HG02840 (cell line): ENCODE results near the gene WNT7A.

Experiments
- ATAC-seq: cut with Tn5 transposase; IDR thresholded peaks from one replicate; pipeline ENCODE4 v1.9.1; 2021; ENCODE audit warnings: mild to moderate bottlenecking, moderate library complexity, moderate number of reproducible peaks; ENCODE audit not compliant: unreplicated experiment, low FRiP score

WNT7A gene

GRCh38 chr3:13780432-13781176, 99.3 kb downstream of the WNT7A start:
- no peak for ATAC-seq

DNA sequence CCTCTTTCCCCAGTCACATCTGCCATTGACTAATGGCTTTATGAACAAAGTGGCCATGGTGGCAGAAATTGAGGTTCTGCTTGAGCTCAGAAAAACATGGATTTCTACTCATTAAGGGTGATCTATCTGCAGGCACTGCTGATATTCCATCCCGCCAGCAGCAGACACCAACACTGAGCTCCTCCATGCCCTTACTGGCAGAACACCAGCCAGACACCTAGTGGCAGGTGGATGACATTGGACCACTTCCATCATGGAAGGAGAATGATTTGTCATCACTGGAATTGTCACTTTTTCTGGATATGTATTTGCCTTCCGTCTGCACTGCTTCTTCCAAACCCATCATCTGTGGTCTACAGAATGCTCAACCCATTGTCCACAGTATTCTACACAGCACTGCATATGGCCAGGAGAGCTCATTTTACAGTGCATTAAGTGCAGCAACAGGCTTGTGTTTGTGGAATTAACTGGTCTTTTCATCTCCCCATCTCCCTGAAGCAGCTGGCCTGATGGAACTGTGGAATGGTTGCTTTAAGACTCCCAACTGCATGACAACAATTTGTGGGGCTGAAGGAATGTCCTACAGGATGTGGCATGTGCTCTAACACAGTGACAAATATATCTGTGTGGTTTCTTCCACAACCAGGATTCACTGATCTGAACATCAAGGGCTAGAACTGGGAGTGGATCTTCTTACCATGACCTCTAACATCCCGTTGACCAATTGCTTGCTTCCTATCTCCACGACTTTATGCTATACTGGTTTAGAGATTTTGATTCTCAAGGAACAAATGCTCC, 103.4 kb downstream of the WNT7A start:
- ATAC-seq = no peak

- no peak for ATAC-seq
Observed at GRCh38 chr3:13772885-13773745, 106.8 kb downstream of the WNT7A start.

GRCh38 chr3:13772321-13772745, 107.5 kb downstream of the WNT7A start:
- ATAC-seq = no peak

DNA sequence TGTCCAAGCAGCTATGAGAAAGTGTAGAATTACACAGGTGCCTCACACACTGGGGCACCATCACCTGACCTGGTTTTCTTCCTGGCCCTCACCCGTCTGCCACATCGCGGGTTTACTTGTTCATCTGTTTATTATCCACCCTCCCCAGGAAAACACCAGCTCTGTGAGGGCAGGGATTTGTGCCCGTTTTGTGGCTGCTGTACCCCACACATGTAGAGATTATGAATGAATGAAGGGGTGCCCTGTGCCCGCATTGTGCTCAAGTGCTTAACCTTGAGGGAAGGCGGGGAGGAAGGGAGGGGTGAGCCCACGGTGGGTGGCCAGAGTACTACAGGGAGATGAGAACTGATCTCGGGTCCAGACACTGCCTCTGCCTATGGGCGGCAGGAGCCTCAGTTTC, 108.4 kb downstream of the WNT7A start:
- ATAC-seq = no peak

- ATAC-seq = no peak
Observed at GRCh38 chr3:13770170-13771169, 109.4 kb downstream of the WNT7A start.

DNA sequence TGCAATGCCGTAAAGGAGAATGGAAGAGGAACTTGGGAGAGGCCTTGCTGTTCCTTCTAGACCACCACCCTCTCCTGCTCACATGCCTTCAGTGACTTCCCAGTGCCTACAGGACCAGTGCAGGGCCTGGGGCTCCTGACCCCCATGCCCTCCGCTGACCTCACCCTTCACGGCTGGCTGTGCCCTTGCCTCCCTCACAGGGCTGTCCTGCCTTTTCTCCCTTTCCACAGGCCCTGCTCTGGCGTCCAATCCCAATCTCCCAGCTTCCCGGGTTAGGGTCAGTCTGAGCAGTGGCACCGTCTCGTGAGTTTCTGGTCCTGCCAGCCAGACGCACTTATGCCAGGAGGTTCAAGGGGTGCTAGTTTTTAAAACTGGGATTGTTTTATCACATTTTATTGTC, 110.4 kb downstream of the WNT7A start:
- ATAC-seq = no peak

GRCh38 chr3:13768453-13768852, 111.4 kb downstream of the WNT7A start:
- ATAC-seq = no peak

- no peak for ATAC-seq
Observed at GRCh38 chr3:13767896-13768295, 112.0 kb downstream of the WNT7A start.

- ATAC-seq = no peak
Observed at GRCh38 chr3:13767030-13767429, 112.8 kb downstream of the WNT7A start.
